DOHH2 (cell line): ENCODE measurements around the gene ZBTB16.

Source experiments
- H3F3A ChIP-seq: fragments of 200-600 bp; sonication (generic), shearing (Covaris generic); 2 replicates; pipeline ENCODE4 v1.6.0; 2016; ENCODE audit warnings: antibody characterized with exemption, mild to moderate bottlenecking; ENCODE audit not compliant: control insufficient read depth, insufficient read depth
- H3K27ac ChIP-seq: fragments of 200-600 bp; sonication (generic); 2 replicates; pipeline ENCODE4 v1.5.1; 2014; ENCODE audit warnings: low read depth, mild to moderate bottlenecking, low read length, moderate library complexity
- H3K27me3 ChIP-seq: fragments of 200-600 bp; sonication (generic); 2 replicates; pipeline ENCODE4 v1.6.1; 2014; ENCODE audit warnings: mild to moderate bottlenecking, low read length, mixed read lengths; ENCODE audit not compliant: control insufficient read depth
- H3K36me3 ChIP-seq: fragments of 200-600 bp; sonication (generic); 2 replicates; pipeline ENCODE4 v1.6.1; 2014; ENCODE audit warnings: mild to moderate bottlenecking, low read length, moderate library complexity, mixed read lengths; ENCODE audit not compliant: control insufficient read depth
- H3K4me1 ChIP-seq: fragments of 200-600 bp; sonication (generic); 2 replicates; pipeline ENCODE4 v1.6.1; 2014; ENCODE audit warnings: mild to moderate bottlenecking, low read length, mixed read lengths; ENCODE audit not compliant: control insufficient read depth
- H3K4me2 ChIP-seq: fragments of 200-600 bp; sonication (generic); 2 replicates; pipeline ENCODE4 v1.6.0; 2014; ENCODE audit warnings: mild to moderate bottlenecking, low read length, moderate library complexity
- H3K4me3 ChIP-seq: fragments of 200-600 bp; sonication (generic); 2 replicates; pipeline ENCODE4 v1.5.1; 2014; ENCODE audit warnings: mild to moderate bottlenecking, low read length, mixed read lengths
- H3K79me2 ChIP-seq: fragments of 200-600 bp; sonication (generic); 2 replicates; pipeline ENCODE4 v1.6.1; 2014; ENCODE audit warnings: mild to moderate bottlenecking, low read length, mixed read lengths; ENCODE audit not compliant: control insufficient read depth
- H3K9me2 ChIP-seq: fragments of 200-600 bp; sonication (generic); replicated peaks from 2 replicates; pipeline ENCODE4 v1.6.1; 2014; ENCODE audit warnings: mild to moderate bottlenecking, low read length, mixed read lengths; ENCODE audit not compliant: control insufficient read depth
- H3K9me3 ChIP-seq: fragments of 200-600 bp; sonication (generic); 2 replicates; pipeline ENCODE4 v1.6.1; 2014; ENCODE audit warnings: antibody characterized with exemption, low read length, mixed read lengths; ENCODE audit not compliant: control insufficient read depth, insufficient read depth
- H4K20me1 ChIP-seq: fragments of 200-600 bp; sonication (generic); 2 replicates; pipeline ENCODE4 v1.6.0; 2014; ENCODE audit warnings: low read depth, mild to moderate bottlenecking, antibody characterized with exemption, low read length, moderate library complexity; ENCODE audit not compliant: control insufficient read depth, insufficient read depth
- EZH2phosphoT487 ChIP-seq: fragments of 200-600 bp; sonication (generic); IDR thresholded peaks from 2 replicates; pipeline ENCODE4 v1.6.1; 2017; ENCODE audit warnings: borderline replicate concordance, mild to moderate bottlenecking, antibody characterized with exemption, low read length, moderate library complexity, mixed read lengths
- TF ChIP-seq, protein P1 (sequence below): fragments of 200-600 bp; sonication (generic); IDR thresholded peaks from one replicate; pipeline ENCODE4 v1.5.1; 2014; ENCODE audit warnings: antibody characterized with exemption, mild to moderate bottlenecking, low read depth, low read length; ENCODE audit not compliant: poor library complexity, severe bottlenecking

ZBTB16 gene

DNA sequence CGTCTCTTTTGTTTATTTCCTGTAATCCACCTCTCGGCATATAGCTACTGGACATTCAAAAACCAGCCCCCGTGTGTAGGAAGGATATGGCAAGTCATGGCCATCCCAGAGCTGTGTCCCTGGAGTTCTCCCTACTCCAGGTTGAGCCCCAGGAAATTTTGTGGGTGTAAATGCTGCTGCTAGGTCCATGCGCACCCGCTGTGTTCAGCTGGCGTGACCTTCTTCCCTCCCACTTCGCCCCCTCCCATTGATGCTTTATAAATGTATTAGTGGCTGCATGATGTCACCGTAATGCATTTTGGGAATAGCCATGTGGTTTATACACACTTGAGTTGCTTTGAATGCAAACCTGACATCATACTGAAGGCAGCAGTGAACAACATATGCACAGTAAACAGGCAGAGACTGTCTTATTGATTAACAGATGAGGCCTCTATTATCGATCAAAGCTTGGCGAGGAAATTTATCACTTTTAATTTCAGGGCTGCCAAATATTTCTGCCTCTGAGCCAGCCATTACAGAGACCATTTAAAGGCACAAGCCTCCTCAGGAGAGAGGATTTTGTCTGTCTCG lies 123.0 kb downstream of the ZBTB16 start:
- H3K4me1 ChIP-seq: peaks cover 25% of the 10 kb centered on the region
- TF ChIP-seq, protein P1, sequence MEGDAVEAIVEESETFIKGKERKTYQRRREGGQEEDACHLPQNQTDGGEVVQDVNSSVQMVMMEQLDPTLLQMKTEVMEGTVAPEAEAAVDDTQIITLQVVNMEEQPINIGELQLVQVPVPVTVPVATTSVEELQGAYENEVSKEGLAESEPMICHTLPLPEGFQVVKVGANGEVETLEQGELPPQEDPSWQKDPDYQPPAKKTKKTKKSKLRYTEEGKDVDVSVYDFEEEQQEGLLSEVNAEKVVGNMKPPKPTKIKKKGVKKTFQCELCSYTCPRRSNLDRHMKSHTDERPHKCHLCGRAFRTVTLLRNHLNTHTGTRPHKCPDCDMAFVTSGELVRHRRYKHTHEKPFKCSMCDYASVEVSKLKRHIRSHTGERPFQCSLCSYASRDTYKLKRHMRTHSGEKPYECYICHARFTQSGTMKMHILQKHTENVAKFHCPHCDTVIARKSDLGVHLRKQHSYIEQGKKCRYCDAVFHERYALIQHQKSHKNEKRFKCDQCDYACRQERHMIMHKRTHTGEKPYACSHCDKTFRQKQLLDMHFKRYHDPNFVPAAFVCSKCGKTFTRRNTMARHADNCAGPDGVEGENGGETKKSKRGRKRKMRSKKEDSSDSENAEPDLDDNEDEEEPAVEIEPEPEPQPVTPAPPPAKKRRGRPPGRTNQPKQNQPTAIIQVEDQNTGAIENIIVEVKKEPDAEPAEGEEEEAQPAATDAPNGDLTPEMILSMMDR: no peak
- no peak for TF ChIP-seq EZH2phosphoT487
- H3K27ac ChIP-seq: no peak overlapping the region
- no peaks in the 10 kb centered on the region for H3K9me3 ChIP-seq
- peaks cover 9% of the 10 kb centered on the region; the same call in 1 of the 2 replicates for H3K27me3 ChIP-seq
- no peak overlapping the region for H3K4me2 ChIP-seq
- no peaks in the 10 kb centered on the region for H3F3A ChIP-seq
- no peaks in the 10 kb centered on the region for H3K9me2 ChIP-seq
- H3K79me2 ChIP-seq: no peaks in the 10 kb centered on the region
- no peaks in the 10 kb centered on the region for H4K20me1 ChIP-seq
- H3K4me3 ChIP-seq: no peak overlapping the region
- H3K36me3 ChIP-seq: no peaks in the 10 kb centered on the region

DNA sequence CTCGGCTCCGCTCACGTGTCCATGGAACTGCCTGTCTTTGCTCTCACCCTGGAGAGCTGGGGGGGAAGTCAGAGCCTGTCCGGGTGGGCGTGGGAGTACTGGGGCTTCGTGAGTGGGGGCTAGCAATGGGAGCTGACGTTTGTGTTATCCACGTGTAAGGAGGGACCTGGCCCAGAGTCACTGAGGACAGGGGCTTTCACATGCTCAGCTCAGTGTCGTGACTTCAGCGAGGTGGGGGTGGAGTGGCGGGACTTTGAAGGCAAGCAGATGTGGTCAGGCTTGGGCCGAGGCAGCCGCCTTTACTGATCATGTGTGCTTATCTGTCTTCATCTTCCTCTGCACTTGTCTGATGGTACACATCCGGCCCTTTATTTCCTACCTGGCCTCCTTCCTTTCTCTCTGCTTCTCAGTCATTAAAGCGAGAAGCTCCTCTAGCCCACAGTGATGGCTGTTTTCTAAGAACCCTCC lies 123.6 kb downstream of the ZBTB16 start:
- H4K20me1 ChIP-seq: no peaks in the 10 kb centered on the region
- H3K79me2 ChIP-seq: no peaks in the 10 kb centered on the region
- H3K9me2 ChIP-seq: no peaks in the 10 kb centered on the region
- H3F3A ChIP-seq: no peaks in the 10 kb centered on the region
- H3K4me2 ChIP-seq: no peak overlapping the region
- no peaks in the 10 kb centered on the region for H3K9me3 ChIP-seq
- no peak for TF ChIP-seq EZH2phosphoT487
- TF ChIP-seq, protein P1: no peak
- H3K36me3 ChIP-seq: no peaks in the 10 kb centered on the region
- no peak overlapping the region for H3K4me3 ChIP-seq
- H3K4me1 ChIP-seq: peaks cover 25% of the 10 kb centered on the region
- peaks cover 9% of the 10 kb centered on the region; the same call in 1 of the 2 replicates for H3K27me3 ChIP-seq
- no peak overlapping the region for H3K27ac ChIP-seq

DNA sequence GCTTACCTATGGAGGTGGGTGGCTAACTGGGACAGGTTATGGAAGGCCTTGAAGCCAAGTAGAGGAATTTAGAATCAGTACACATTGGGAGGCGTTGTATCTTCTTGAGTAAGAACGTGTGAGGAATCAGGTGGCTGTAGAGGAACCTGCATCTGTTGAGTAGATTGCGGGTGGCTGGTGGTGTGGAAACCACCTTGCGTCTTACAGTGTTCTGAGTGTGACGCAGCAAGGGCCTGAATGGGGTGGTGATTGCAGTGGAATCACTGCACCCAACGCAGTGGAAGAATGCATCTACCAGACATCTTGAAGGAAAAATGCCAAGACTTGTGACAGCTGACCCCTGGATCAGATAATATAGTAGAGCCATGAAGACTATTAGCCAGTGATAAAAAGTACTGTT lies 125.9 kb downstream of the ZBTB16 start:
- Histone ChIP-seq H3K27ac (no peak overlapping the region), H3K4me2 (no peak overlapping the region), H3F3A (no peaks in the 10 kb centered on the region), H3K4me3 (no peak overlapping the region), H3K79me2 (no peaks in the 10 kb centered on the region), H3K9me3 (no peaks in the 10 kb centered on the region), H3K4me1 (peaks cover 6% of the 10 kb centered on the region), H4K20me1 (no peaks in the 10 kb centered on the region), H3K27me3 (peaks cover 10% of the 10 kb centered on the region; the same call in 1 of the 2 replicates), H3K9me2 (no peaks in the 10 kb centered on the region), H3K36me3 (no peaks in the 10 kb centered on the region)
- TF ChIP-seq, protein P1: no peak

DNA sequence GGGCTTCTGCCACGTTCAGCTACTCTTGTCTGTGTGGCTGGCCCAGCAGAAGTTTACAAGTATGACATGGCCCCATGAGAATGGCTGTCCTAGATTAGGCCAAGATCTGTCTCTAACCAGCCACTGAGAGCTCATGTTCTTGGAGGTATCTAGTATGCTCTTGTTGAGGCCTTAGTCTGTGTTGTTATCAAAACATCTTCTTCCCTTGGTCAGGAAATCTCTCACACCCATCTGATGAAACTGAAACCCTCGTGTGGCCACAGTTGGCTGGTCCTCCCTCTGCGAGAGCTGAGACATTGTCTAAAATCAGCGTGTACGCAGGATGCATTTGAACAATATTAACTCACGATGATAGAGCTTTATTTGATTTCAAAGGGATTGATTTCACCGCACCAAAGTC lies 127.7 kb downstream of the ZBTB16 start:
- Histone ChIP-seq H4K20me1 (no peaks in the 10 kb centered on the region), H3K9me3 (no peaks in the 10 kb centered on the region), H3K36me3 (no peaks in the 10 kb centered on the region), H3F3A (no peaks in the 10 kb centered on the region), H3K4me1 (peaks cover 5% of the 10 kb centered on the region; the same call in 1 of the 2 replicates), H3K4me2 (no peak overlapping the region), H3K27ac (no peak overlapping the region), H3K4me3 (no peak overlapping the region), H3K79me2 (no peaks in the 10 kb centered on the region), H3K9me2 (no peaks in the 10 kb centered on the region), H3K27me3 (peaks cover 10% of the 10 kb centered on the region; the same call in 1 of the 2 replicates)
- TF ChIP-seq, protein P1: no peak
- no peak for TF ChIP-seq EZH2phosphoT487
